Measurements from ENCODE around the gene SPINDOC. TPM values are rescaled to one million over a fixed set of nuclear protein-coding genes. Genes with fewer than 3 reads are reported as not detected.

The SPINDOC gene
- total and polyA plus RNA-seq, 9 of the 15 experiments (the other 6 are each of a cell fraction or from before 2014, with no cell fraction given) = 0.70 to 36.3 (median 19.6) TPM

DNA sequence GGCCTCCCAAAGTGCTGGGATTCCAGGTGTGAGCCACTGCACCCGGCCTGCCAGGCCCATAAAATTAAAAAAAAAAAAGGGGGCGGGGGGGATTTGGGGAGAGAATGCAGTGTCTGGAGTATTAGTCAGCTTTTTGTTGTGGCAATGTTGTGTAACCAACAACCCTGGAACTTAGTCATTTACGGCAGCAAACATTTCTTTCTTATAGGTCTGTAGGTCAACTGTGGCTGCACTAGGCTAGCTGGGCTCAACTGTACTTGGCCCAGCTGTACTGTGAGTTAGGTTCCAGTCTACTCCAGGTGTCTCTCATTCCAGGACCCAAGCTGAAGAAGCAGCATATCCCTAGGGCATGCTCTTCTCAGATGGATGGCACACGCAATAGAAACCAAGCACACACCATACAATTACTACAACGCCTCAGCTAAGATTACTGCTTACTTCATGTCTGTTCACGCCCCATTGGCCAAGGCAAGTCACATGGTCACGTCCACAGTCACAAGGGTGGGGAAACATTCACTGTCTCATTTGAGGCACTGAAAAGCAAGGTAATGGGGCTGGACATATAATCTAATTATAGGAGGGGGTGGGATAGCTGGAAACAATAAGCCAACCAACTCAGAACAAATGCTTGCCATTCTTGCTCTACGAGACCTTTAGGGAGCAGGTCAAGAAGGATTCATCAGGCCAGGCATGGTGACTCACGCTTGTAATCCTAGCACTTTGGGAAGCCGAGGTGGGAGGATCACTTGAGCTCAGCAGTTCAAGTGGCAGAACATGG lies 10.4 kb upstream of the SPINDOC start (continued):
- TF ChIP-seq TAF1 (IDR thresholded peaks at IDR 0.05; ENCODE audit: control insufficient read depth, extremely low read depth, insufficient read depth, low read length, severe bottlenecking) = no peak
- TF ChIP-seq ASH1L (IDR thresholded peaks at IDR 0.05; ENCODE audit: borderline replicate concordance, low read depth, partially characterized antibody) = no peak
- TF ChIP-seq, protein P1, sequence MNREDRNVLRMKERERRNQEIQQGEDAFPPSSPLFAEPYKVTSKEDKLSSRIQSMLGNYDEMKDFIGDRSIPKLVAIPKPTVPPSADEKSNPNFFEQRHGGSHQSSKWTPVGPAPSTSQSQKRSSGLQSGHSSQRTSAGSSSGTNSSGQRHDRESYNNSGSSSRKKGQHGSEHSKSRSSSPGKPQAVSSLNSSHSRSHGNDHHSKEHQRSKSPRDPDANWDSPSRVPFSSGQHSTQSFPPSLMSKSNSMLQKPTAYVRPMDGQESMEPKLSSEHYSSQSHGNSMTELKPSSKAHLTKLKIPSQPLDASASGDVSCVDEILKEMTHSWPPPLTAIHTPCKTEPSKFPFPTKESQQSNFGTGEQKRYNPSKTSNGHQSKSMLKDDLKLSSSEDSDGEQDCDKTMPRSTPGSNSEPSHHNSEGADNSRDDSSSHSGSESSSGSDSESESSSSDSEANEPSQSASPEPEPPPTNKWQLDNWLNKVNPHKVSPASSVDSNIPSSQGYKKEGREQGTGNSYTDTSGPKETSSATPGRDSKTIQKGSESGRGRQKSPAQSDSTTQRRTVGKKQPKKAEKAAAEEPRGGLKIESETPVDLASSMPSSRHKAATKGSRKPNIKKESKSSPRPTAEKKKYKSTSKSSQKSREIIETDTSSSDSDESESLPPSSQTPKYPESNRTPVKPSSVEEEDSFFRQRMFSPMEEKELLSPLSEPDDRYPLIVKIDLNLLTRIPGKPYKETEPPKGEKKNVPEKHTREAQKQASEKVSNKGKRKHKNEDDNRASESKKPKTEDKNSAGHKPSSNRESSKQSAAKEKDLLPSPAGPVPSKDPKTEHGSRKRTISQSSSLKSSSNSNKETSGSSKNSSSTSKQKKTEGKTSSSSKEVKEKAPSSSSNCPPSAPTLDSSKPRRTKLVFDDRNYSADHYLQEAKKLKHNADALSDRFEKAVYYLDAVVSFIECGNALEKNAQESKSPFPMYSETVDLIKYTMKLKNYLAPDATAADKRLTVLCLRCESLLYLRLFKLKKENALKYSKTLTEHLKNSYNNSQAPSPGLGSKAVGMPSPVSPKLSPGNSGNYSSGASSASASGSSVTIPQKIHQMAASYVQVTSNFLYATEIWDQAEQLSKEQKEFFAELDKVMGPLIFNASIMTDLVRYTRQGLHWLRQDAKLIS (CRISPR knock-in tag; IDR thresholded peaks at IDR 0.05) = 0 out of 2 replicates have a peak, but pooled peaks have one; percentile 51
- no peak for TF ChIP-seq ZNF175 (CRISPR knock-in tag; IDR thresholded peaks at IDR 0.05; ENCODE audit: low read depth)
- no peak for TF ChIP-seq GTF2A2 (tag; IDR thresholded peaks at IDR 0.05)
- no peak for TF ChIP-seq COPS2 (conservative IDR thresholded peaks at IDR 0.05)
- TF ChIP-seq YY1 (IDR thresholded peaks at IDR 0.05; ENCODE audit: borderline replicate concordance in 1 of 3, control insufficient read depth in 1 of 3, extremely low read depth in 1 of 3, insufficient read depth in 3 of 3, insufficient read length in 1 of 3, insufficient replicate concordance in 2 of 3, low read depth in 1 of 3, low read length in 2 of 3) = no peak
- no peak; the same call in 1 of the 2 replicates for TF ChIP-seq KLF6 (CRISPR knock-in tag; IDR thresholded peaks at IDR 0.05; ENCODE audit: borderline replicate concordance)
- TF ChIP-seq RB1 (IDR thresholded peaks at IDR 0.05; ENCODE audit: low read depth) = no peak
- TF ChIP-seq SMARCA4 (IDR thresholded peaks at IDR 0.05) = peak; percentile 76
- no peak for TF ChIP-seq HSF4 (CRISPR knock-in tag; IDR thresholded peaks at IDR 0.05; ENCODE audit: borderline replicate concordance)
- peak; percentile 44 for TF ChIP-seq CBFA2T2 (conservative IDR thresholded peaks at IDR 0.05)
- no peak for TF ChIP-seq AFF1 (IDR thresholded peaks at IDR 0.05; ENCODE audit: low read depth in 1 of 2, partially characterized antibody in 2 of 2)
- 0 out of 2 replicates have a peak, but pooled peaks have one; percentile 28 for TF ChIP-seq HINFP (tag; conservative IDR thresholded peaks at IDR 0.05; ENCODE audit: low read depth)
- TF ChIP-seq, protein P2, sequence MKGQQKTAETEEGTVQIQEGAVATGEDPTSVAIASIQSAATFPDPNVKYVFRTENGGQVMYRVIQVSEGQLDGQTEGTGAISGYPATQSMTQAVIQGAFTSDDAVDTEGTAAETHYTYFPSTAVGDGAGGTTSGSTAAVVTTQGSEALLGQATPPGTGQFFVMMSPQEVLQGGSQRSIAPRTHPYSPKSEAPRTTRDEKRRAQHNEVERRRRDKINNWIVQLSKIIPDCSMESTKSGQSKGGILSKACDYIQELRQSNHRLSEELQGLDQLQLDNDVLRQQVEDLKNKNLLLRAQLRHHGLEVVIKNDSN (CRISPR knock-in tag; IDR thresholded peaks at IDR 0.05) = peak; percentile 95

Measured in K562 (cell line).